ENCODE measurements around the gene TBC1D20. TPM values are rescaled to one million over a fixed set of nuclear protein-coding genes. Genes with fewer than 3 reads are reported as not detected.

Gene TBC1D20
- total RNA-seq, 1 donor from 2014 or later = 30.9 TPM

DNA sequence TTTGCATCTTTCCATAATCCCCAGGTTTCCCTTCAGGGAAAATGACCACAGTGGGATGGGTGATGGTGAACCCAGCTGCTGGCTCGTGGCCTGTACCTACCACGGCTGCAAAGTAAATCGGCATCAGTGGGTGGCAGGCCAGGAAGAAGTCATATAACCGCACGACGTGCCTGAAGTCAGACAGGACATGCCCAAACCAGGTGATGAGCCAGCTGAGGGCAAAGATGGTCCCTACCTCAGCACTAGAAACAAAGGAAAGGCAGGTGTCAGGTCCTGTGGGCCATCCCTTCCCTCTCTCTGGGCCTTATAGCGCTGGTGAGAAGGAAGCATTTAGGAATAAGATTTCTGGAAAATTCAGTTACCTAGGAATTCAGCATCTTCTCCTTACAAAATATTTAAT is 22.2 kb downstream of the TBC1D20 start:
- H3K27me3 ChIP-seq = no peaks in the 10 kb centered on the region
- no peak for DNase-seq (ENCODE audit: extremely low spot score in 2 of 2)
- no peaks in the 10 kb centered on the region for H3K9me3 ChIP-seq
- TF ChIP-seq POLR2AphosphoS5 (IDR thresholded peaks at IDR 0.05; ENCODE audit: insufficient read depth in 1 of 2, low read depth in 1 of 2) (no peak), CTCF (IDR thresholded peaks at IDR 0.05) (no peak), POLR2A (IDR thresholded peaks at IDR 0.05) (no peak)
- no peak overlapping the region for H3K27ac ChIP-seq
- no peak overlapping the region for H3K4me3 ChIP-seq
- H3K36me3 ChIP-seq = peaks cover 0 to 80% of the 10 kb centered on the region in 2 donors
- intact Hi-C loops (cut with DNase I) = no loop called here
- H3K4me1 ChIP-seq = peaks cover 17% of the 10 kb centered on the region

GRCh38 chr20:438571-439469 is 23.5 kb downstream of the TBC1D20 start:
- Histone ChIP-seq H3K27me3 (no peaks in the 10 kb centered on the region), H3K27ac (no peak overlapping the region), H3K4me3 (no peak overlapping the region), H3K4me1 (peaks cover 10% of the 10 kb centered on the region), H3K9me3 (no peaks in the 10 kb centered on the region), H3K36me3 (peaks cover 0 to 77% of the 10 kb centered on the region in 2 donors)
- intact Hi-C loops (cut with DNase I) = no loop called here
- no peak for DNase-seq (ENCODE audit: extremely low spot score in 2 of 2)
- no peak for TF ChIP-seq CTCF (IDR thresholded peaks at IDR 0.05)
- TF ChIP-seq POLR2AphosphoS5 (IDR thresholded peaks at IDR 0.05; ENCODE audit: insufficient read depth in 1 of 2, low read depth in 1 of 2) = no peak
- TF ChIP-seq POLR2A (IDR thresholded peaks at IDR 0.05) = no peak

DNA sequence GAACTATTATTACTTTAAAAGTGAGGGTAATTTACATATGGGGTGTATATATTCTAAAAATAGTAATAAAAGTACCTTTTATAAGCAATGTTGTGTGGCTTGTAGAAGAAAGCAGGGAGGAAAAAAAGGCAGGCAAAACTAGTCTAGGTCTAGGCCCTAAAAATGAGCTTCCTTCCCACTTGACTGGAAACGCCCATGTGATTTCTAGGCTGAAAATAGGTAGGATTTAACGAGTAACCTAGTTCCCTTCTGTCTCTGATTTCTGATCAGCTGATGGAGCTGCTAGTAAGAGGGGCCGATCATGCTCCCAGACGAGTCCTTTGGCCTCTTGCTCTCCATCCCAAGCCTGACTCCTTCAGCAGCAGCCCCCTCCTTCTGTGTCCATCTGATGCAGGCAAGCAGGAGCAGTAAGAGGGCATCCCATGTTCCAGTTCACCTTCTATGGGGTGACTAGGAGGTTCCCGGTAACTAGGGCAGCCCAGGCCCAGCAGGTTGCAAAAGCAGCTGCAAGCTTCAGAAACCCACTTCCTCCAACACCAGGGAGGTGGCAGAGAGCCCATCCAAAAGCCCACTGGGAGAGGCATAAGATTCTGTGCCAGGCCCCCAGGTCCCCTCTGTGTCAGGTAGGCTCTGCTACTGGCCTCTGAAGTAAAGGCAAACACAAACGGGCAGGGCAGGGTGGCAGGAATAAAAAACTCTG is 24.4 kb downstream of the TBC1D20 start:
- Histone ChIP-seq H3K27ac (no peak overlapping the region), H3K27me3 (no peaks in the 10 kb centered on the region), H3K9me3 (no peaks in the 10 kb centered on the region), H3K4me1 (peaks cover 10% of the 10 kb centered on the region), H3K4me3 (no peak overlapping the region), H3K36me3 (peaks cover 0 to 74% of the 10 kb centered on the region in 2 donors)
- DNase-seq (ENCODE audit: extremely low spot score in 2 of 2) = no peak
- TF ChIP-seq POLR2AphosphoS5 (IDR thresholded peaks at IDR 0.05; ENCODE audit: insufficient read depth in 1 of 2, low read depth in 1 of 2) = no peak
- no peak for TF ChIP-seq CTCF (IDR thresholded peaks at IDR 0.05)
- TF ChIP-seq POLR2A (IDR thresholded peaks at IDR 0.05) = no peak
- intact Hi-C loops (cut with DNase I) = no loop called here

DNA sequence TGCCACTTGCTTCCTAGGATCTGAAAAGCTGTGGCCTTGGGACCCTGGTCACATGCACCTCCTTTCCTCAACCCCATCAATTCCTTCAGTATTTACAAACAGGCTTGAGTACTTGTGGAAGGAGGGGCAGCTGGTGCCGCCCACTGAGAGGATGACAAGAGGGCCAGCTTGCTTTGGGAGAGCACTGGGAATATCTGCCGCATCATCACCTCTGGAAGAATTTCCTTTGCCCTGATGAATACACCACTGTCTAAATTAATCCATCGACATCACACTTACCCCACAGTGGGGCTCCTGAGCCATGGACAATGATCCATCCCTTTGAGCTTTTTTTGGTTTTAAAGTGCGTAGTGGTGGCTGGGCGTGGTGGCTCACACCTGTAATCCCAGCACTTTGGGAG is 25.9 kb downstream of the TBC1D20 start:
- DNase-seq (ENCODE audit: extremely low spot score in 2 of 2) = no peak
- Histone ChIP-seq H3K36me3 (peaks cover 0 to 62% of the 10 kb centered on the region in 2 donors), H3K4me3 (no peak overlapping the region), H3K9me3 (no peaks in the 10 kb centered on the region), H3K27ac (no peak overlapping the region), H3K27me3 (no peaks in the 10 kb centered on the region), H3K4me1 (peaks cover 10% of the 10 kb centered on the region)
- intact Hi-C loops (cut with DNase I) = no loop called here
- TF ChIP-seq POLR2A (IDR thresholded peaks at IDR 0.05) (no peak), CTCF (IDR thresholded peaks at IDR 0.05) (no peak), POLR2AphosphoS5 (IDR thresholded peaks at IDR 0.05; ENCODE audit: insufficient read depth in 1 of 2, low read depth in 1 of 2) (no peak)

All from vagina (tissue), 2 donors.